Activated CD4-positive, alpha-beta memory T cell treated with anti-CD3 and anti-CD28 coated beads, Interleukin-2, amount 10 ng/mL, durations not matched to agents 7 days and 5 days (primary cell): ENCODE measurements around the gene PTPRM. TPM values are rescaled to one million over a fixed set of nuclear protein-coding genes. Genes with fewer than 3 reads are reported as not detected.
A peak's percentile ranks its signal among the peaks of the same experiment; 100 is the strongest.

Source experiments
- CTCF ChIA-PET: fragments of 350-600 bp; sonication (Branson Sonifier 250); formaldehyde crosslinking; loops from one replicate; lab custom pipeline; 2021; ENCODE audit warnings: antibody characterized with exemption, inconsistent platforms; lab: Charles Lee
- POLR2A ChIA-PET: fragments of 350-600 bp; sonication (Branson Sonifier 250); formaldehyde crosslinking; loops from one replicate; lab custom pipeline; 2021; ENCODE audit warnings: antibody characterized with exemption; lab: Charles Lee
- DNase-seq: peaks from one replicate; pipeline ENCODE4 v3.0.0-alpha.2; 2020
- H3K27ac Mint-ChIP-seq: one replicate; pipeline ENCODE4 v1.8.0; 2021; ENCODE audit warnings: mild to moderate bottlenecking, mixed read lengths
- H3K27me3 Mint-ChIP-seq: one replicate; pipeline ENCODE4 v1.8.0; 2021; ENCODE audit warnings: mixed read lengths
- H3K36me3 Mint-ChIP-seq: one replicate; pipeline ENCODE4 v1.8.0; 2021; ENCODE audit warnings: low read depth, mixed read lengths
- H3K4me1 Mint-ChIP-seq: one replicate; pipeline ENCODE4 v1.8.0; 2021; ENCODE audit warnings: mixed read lengths
- H3K4me3 Mint-ChIP-seq: one replicate; pipeline ENCODE4 v1.8.0; 2021; ENCODE audit warnings: mild to moderate bottlenecking, mixed read lengths
- H3K9me3 Mint-ChIP-seq: one replicate; pipeline ENCODE4 v1.8.0; 2021; ENCODE audit warnings: mixed read lengths
- total RNA-seq, 2 experiments: library from RNA; stranded (reverse); gene quantifications; one replicate each; pipeline ENCODE4 v1.2.3, GENCODE V29; 2021

PTPRM gene
- total RNA-seq, 2 experiments from 2014 or later, result 9.3 to 12.3 TPM

GRCh38 chr18:8367217-8367988 lies 800.3 kb downstream of the PTPRM start:
- DNase-seq, result peak; percentile 23
- no peaks in the 10 kb centered on the region for H3K36me3 Mint-ChIP-seq
- H3K27ac Mint-ChIP-seq, result no peak overlapping the region
- no peak overlapping the region for H3K4me3 Mint-ChIP-seq
- ChIA-PET POLR2A (no interaction called here), CTCF (no interaction called here)
- H3K9me3 Mint-ChIP-seq, result no peaks in the 10 kb centered on the region
- peaks cover 11% of the 10 kb centered on the region for H3K27me3 Mint-ChIP-seq
- no peaks in the 10 kb centered on the region for H3K4me1 Mint-ChIP-seq

GRCh38 chr18:8368512-8369217 lies 801.5 kb downstream of the PTPRM start:
- CTCF ChIA-PET, result no interaction called here
- Mint-ChIP-seq H3K27ac (no peak overlapping the region), H3K27me3 (peaks cover 11% of the 10 kb centered on the region), H3K4me3 (no peak overlapping the region), H3K9me3 (no peaks in the 10 kb centered on the region), H3K4me1 (no peaks in the 10 kb centered on the region), H3K36me3 (no peaks in the 10 kb centered on the region)
- no peak for DNase-seq
- POLR2A ChIA-PET, result no interaction called here

- DNase-seq, result no peak
- Mint-ChIP-seq H3K4me1 (no peaks in the 10 kb centered on the region), H3K27ac (no peak overlapping the region), H3K9me3 (no peaks in the 10 kb centered on the region), H3K4me3 (no peak overlapping the region), H3K27me3 (peaks cover 2% of the 10 kb centered on the region), H3K36me3 (no peaks in the 10 kb centered on the region)
- CTCF ChIA-PET, result no interaction called here
- POLR2A ChIA-PET, result no interaction called here
Observed at GRCh38 chr18:8373486-8373885, 806.4 kb downstream of the PTPRM start.

DNA sequence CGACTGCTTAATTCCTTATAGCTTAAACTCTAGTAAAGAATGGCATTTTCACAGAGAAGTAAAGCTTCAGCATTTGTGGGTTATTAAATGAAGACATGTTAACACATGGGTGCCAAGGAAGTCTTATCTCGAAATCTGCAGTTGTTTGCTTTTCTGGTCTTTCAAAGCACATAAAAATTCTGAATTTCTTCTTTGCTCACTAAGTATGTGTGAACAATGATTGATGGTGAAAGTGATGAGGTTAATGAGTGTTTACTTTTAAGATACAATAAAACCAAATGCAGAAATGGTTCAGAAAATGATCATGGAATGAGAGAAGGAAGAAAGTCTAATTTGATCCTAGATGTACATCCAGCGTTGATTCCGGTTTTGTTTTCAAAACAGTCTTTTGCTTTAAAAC lies 807.6 kb downstream of the PTPRM start:
- Mint-ChIP-seq H3K9me3 (no peaks in the 10 kb centered on the region), H3K4me3 (no peak overlapping the region), H3K36me3 (no peaks in the 10 kb centered on the region), H3K4me1 (no peaks in the 10 kb centered on the region), H3K27ac (no peak overlapping the region), H3K27me3 (no peaks in the 10 kb centered on the region)
- CTCF ChIA-PET, result no interaction called here
- POLR2A ChIA-PET, result no interaction called here
- DNase-seq, result no peak

DNA sequence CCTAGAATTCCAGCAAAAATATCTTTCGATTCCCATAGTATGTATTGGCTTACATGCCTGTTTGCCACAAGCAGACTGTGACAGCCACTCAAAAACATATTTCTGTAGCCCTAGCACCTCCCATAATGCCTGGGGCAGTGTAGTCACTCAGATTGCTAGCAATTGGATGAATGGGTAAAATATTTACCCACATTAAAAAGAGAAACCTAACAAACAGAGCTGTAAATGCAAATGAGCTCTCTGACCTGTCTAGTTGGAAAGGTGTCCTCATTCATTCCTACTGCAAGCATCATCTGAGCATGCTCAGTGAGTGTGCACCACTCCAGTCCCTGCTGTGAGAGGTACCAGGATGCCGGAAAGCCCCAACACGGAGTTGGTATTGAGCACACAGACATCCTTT lies 808.1 kb downstream of the PTPRM start:
- Mint-ChIP-seq H3K9me3 (no peaks in the 10 kb centered on the region), H3K27ac (no peak overlapping the region), H3K4me1 (no peaks in the 10 kb centered on the region), H3K36me3 (no peaks in the 10 kb centered on the region), H3K27me3 (no peaks in the 10 kb centered on the region), H3K4me3 (no peak overlapping the region)
- DNase-seq, result no peak
- CTCF ChIA-PET, result no interaction called here
- POLR2A ChIA-PET, result no interaction called here

GRCh38 chr18:8376113-8376512 lies 809.0 kb downstream of the PTPRM start:
- POLR2A ChIA-PET, result no interaction called here
- Mint-ChIP-seq H3K4me3 (no peak overlapping the region), H3K27ac (no peak overlapping the region), H3K9me3 (no peaks in the 10 kb centered on the region), H3K36me3 (no peaks in the 10 kb centered on the region), H3K4me1 (no peaks in the 10 kb centered on the region), H3K27me3 (no peaks in the 10 kb centered on the region)
- CTCF ChIA-PET, result no interaction called here
- no peak for DNase-seq

DNA sequence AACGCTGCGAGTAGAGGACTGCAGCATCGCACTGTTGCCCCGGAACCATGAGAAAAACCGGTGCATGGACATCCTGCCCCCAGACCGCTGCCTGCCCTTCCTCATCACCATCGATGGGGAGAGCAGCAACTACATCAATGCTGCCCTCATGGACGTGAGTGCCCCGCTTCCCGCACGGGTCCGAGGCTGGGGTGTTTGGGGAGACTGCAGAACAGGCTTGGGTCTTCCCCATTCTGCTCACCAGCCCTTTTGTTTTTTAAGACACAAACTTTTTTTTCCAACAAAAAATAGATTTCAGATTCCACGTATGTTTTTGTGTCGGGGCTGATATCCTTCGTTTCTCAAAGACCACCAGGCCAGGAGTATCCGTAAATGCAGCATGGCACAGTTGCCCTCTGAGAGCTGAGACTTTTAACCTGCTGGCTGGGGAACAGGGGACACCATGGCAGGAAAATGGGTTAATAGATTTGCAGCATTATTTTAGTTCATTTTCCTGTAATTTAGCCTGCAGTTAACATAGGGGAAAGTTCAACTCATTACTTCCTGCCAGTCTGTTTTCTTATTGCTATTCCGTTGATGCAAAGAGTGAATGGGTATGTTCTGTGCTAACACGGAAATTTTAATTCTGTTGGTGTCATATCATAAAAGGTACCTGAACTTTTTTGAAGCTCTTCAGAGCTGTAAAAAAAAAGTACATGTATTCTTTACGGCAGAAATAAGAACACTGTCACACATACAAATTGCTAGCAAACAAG lies 812.2 kb downstream of the PTPRM start:
- Mint-ChIP-seq H3K27ac (no peak overlapping the region), H3K4me3 (no peak overlapping the region), H3K27me3 (no peaks in the 10 kb centered on the region), H3K36me3 (no peaks in the 10 kb centered on the region), H3K4me1 (no peaks in the 10 kb centered on the region), H3K9me3 (no peaks in the 10 kb centered on the region)
- DNase-seq, result no peak
- ChIA-PET CTCF (interaction anchor here (1.4 kb wide), 1 partner anchor 10 kb away, joined by 3 read pairs; no protein-coding TSS in a partner anchor), POLR2A (no interaction called here)

GRCh38 chr18:8380006-8380405 lies 812.9 kb downstream of the PTPRM start:
- ChIA-PET CTCF (interaction anchor here (1.4 kb wide), 1 partner anchor 9 kb away, joined by 3 read pairs; no protein-coding TSS in a partner anchor), POLR2A (no interaction called here)
- H3K36me3 Mint-ChIP-seq, result no peaks in the 10 kb centered on the region
- no peaks in the 10 kb centered on the region for H3K27me3 Mint-ChIP-seq
- H3K4me3 Mint-ChIP-seq, result no peak overlapping the region
- H3K4me1 Mint-ChIP-seq, result no peaks in the 10 kb centered on the region
- no peak overlapping the region for H3K27ac Mint-ChIP-seq
- DNase-seq, result no peak
- no peaks in the 10 kb centered on the region for H3K9me3 Mint-ChIP-seq

- DNase-seq, result no peak
- CTCF ChIA-PET, result no interaction called here
- no peaks in the 10 kb centered on the region for H3K9me3 Mint-ChIP-seq
- H3K4me1 Mint-ChIP-seq, result no peaks in the 10 kb centered on the region
- no peaks in the 10 kb centered on the region for H3K27me3 Mint-ChIP-seq
- POLR2A ChIA-PET, result no interaction called here
- no peak overlapping the region for H3K4me3 Mint-ChIP-seq
- no peaks in the 10 kb centered on the region for H3K36me3 Mint-ChIP-seq
- no peak overlapping the region for H3K27ac Mint-ChIP-seq
Observed at GRCh38 chr18:8380926-8381325, 813.8 kb downstream of the PTPRM start.

GRCh38 chr18:8381821-8382459 lies 814.8 kb downstream of the PTPRM start:
- POLR2A ChIA-PET, result no interaction called here
- Mint-ChIP-seq H3K4me1 (no peaks in the 10 kb centered on the region), H3K27ac (no peak overlapping the region), H3K9me3 (no peaks in the 10 kb centered on the region), H3K4me3 (no peak overlapping the region), H3K27me3 (no peaks in the 10 kb centered on the region), H3K36me3 (no peaks in the 10 kb centered on the region)
- DNase-seq, result no peak
- CTCF ChIA-PET, result no interaction called here

- ChIA-PET CTCF (no interaction called here), POLR2A (no interaction called here)
- Mint-ChIP-seq H3K4me1 (no peaks in the 10 kb centered on the region), H3K27ac (no peak overlapping the region), H3K4me3 (no peak overlapping the region), H3K9me3 (no peaks in the 10 kb centered on the region), H3K36me3 (no peaks in the 10 kb centered on the region), H3K27me3 (no peaks in the 10 kb centered on the region)
- no peak for DNase-seq
Observed at GRCh38 chr18:8385400-8385799, 818.3 kb downstream of the PTPRM start.

DNA sequence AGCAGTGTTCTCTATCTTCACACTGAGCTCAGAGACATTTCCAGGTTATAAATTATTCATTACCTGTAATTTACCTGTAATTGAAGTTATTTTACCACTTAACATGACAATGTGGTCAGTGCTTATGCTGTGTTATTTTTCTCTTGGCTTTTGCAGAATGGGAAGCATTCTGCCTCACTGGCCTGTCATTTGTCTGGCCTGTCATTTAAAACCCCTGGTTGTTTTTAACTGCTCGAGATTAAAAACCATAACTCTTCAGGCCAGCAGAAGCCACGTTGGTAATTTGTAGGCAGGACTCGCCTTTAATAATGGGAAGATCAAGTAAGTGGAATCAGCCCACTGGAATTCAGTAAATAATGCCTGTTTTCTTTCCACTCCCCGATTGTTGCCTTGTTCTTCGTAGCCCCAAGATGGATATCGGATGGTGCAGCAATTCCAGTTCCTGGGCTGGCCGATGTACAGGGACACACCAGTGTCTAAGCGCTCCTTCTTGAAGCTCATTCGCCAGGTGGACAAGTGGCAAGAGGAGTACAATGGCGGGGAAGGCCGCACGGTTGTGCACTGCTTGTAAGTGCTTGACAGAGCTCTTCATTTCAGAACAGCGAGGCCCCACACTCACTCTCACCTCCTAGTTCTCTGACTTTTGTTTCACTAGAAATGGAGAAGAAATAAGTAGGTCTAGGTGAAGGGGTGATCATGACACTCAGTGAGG lies 819.7 kb downstream of the PTPRM start:
- Mint-ChIP-seq H3K9me3 (no peaks in the 10 kb centered on the region), H3K4me1 (no peaks in the 10 kb centered on the region), H3K27me3 (no peaks in the 10 kb centered on the region), H3K27ac (no peak overlapping the region), H3K4me3 (no peak overlapping the region), H3K36me3 (no peaks in the 10 kb centered on the region)
- DNase-seq, result no peak
- CTCF ChIA-PET, result no interaction called here
- POLR2A ChIA-PET, result no interaction called here
